GM15510 (cell line): Measurements from ENCODE around the gene NUBPL.

Experiments used
- POLR2A ChIP-seq: IDR thresholded peaks from 3 replicates; pipeline ENCODE4 v1.6.1; 2011; ENCODE audit warnings: borderline replicate concordance; ENCODE audit not compliant: insufficient read length; ENCODE audit errors: extremely low read depth

NUBPL gene

GRCh38 chr14:31819281-31819680, 258.1 kb downstream of the NUBPL start:
- no peak for TF ChIP-seq POLR2A

- TF ChIP-seq POLR2A, result no peak
Measured at GRCh38 chr14:31825459-31825858, 264.3 kb downstream of the NUBPL start.

- no peak for TF ChIP-seq POLR2A
Measured at GRCh38 chr14:31827325-31827724, 266.1 kb downstream of the NUBPL start.

GRCh38 chr14:31828946-31829868, 268.0 kb downstream of the NUBPL start:
- TF ChIP-seq POLR2A, result no peak

- no peak for TF ChIP-seq POLR2A
Measured at GRCh38 chr14:31834616-31835015, 273.4 kb downstream of the NUBPL start.

GRCh38 chr14:31835049-31835448, 273.8 kb downstream of the NUBPL start:
- no peak for TF ChIP-seq POLR2A

GRCh38 chr14:31837031-31837430, 275.8 kb downstream of the NUBPL start:
- no peak for TF ChIP-seq POLR2A

GRCh38 chr14:31842899-31843298, 281.7 kb downstream of the NUBPL start:
- TF ChIP-seq POLR2A, result no peak

GRCh38 chr14:31843361-31844091, 282.3 kb downstream of the NUBPL start:
- no peak for TF ChIP-seq POLR2A

- TF ChIP-seq POLR2A, result no peak
Measured at GRCh38 chr14:31854508-31855075, 293.4 kb downstream of the NUBPL start.

- no peak for TF ChIP-seq POLR2A
Measured at GRCh38 chr14:31855262-31855661, 294.1 kb downstream of the NUBPL start.

- no peak for TF ChIP-seq POLR2A
Measured at GRCh38 chr14:31858868-31859267, 297.7 kb downstream of the NUBPL start.

GRCh38 chr14:31864937-31865855, 304.0 kb downstream of the NUBPL start:
- TF ChIP-seq POLR2A, result no peak

GRCh38 chr14:31867570-31867969, 306.4 kb downstream of the NUBPL start:
- no peak for TF ChIP-seq POLR2A
